HepG2 (cell line): ENCODE results near the gene NFKBIA. TPM values are rescaled to one million over a fixed set of nuclear protein-coding genes. Genes with fewer than 3 reads are reported as not detected.

ENCODE experiments used
- AGO1 ChIP-seq: fragments of 200-400 bp; formaldehyde crosslinking; IDR thresholded peaks from 2 replicates; pipeline ENCODE4 v1.6.1; 2017; ENCODE audit warnings: mild to moderate bottlenecking, low read depth, low read length, moderate library complexity; ENCODE audit not compliant: poor library complexity, severe bottlenecking
- CTCF ChIP-seq: sonication (generic); formaldehyde crosslinking; IDR thresholded peaks from 2 replicates; pipeline ENCODE4 v1.5.0; 2020; ENCODE audit warnings: mild to moderate bottlenecking, missing genetic modification reagents, moderate library complexity
- DMAP1 ChIP-seq: IDR thresholded peaks from 2 replicates; pipeline ENCODE4 v1.6.1; 2016
- E2F1 ChIP-seq: sonication (generic); formaldehyde crosslinking; IDR thresholded peaks from 2 replicates; pipeline ENCODE4 v1.5.0; 2020; ENCODE audit warnings: missing genetic modification reagents
- HDAC6 ChIP-seq: fragments of 200-600 bp; sonication (generic); IDR thresholded peaks from 2 replicates; pipeline ENCODE4 v1.7.0; 2017; ENCODE audit warnings: mild to moderate bottlenecking, antibody characterized with exemption, low read length, low read depth
- ISX ChIP-seq: sonication (generic); formaldehyde crosslinking; conservative IDR thresholded peaks from 2 replicates; pipeline ENCODE4 v1.5.0; 2020; ENCODE audit warnings: missing genetic modification reagents
- MEIS1 ChIP-seq: sonication (generic); formaldehyde crosslinking; IDR thresholded peaks from 2 replicates; pipeline ENCODE4 v1.9.0; 2021; ENCODE audit warnings: mild to moderate bottlenecking, missing genetic modification reagents, moderate library complexity, borderline replicate concordance
- NFE2L2 ChIP-seq: fragments of 150-350 bp; IDR thresholded peaks from 2 replicates; pipeline ENCODE4 v1.6.1; 2014; ENCODE audit warnings: low read length
- RNF2 ChIP-seq: fragments of 450-650 bp; conservative IDR thresholded peaks from 2 replicates; pipeline ENCODE4 v1.6.1; 2016; ENCODE audit warnings: low read depth
- RORA ChIP-seq: sonication (generic); formaldehyde crosslinking; IDR thresholded peaks from 2 replicates; pipeline ENCODE4 v1.5.0; 2020; ENCODE audit warnings: mild to moderate bottlenecking, missing genetic modification reagents, moderate library complexity
- SKIL ChIP-seq: sonication (generic); formaldehyde crosslinking; IDR thresholded peaks from 2 replicates; pipeline ENCODE4 v1.8.0; 2022; ENCODE audit warnings: missing genetic modification reagents, mild to moderate bottlenecking, moderate library complexity, borderline replicate concordance
- TRAFD1 ChIP-seq: sonication (generic); formaldehyde crosslinking; IDR thresholded peaks from 2 replicates; pipeline ENCODE4 v1.5.1; 2020; ENCODE audit warnings: missing genetic modification reagents, mild to moderate bottlenecking, borderline replicate concordance
- ZBTB42 ChIP-seq: sonication (generic); formaldehyde crosslinking; IDR thresholded peaks from 2 replicates; pipeline ENCODE4 v1.5.0; 2020; ENCODE audit warnings: mild to moderate bottlenecking, missing genetic modification reagents
- ZNF256 ChIP-seq: sonication (generic); formaldehyde crosslinking; conservative IDR thresholded peaks from 2 replicates; pipeline ENCODE4 v1.4.0; 2020; ENCODE audit warnings: missing genetic modification reagents
- ZNF350 ChIP-seq: sonication (generic); formaldehyde crosslinking; IDR thresholded peaks from 2 replicates; pipeline ENCODE4 v1.4.0; 2020; ENCODE audit warnings: mild to moderate bottlenecking, low read depth, missing genetic modification reagents, borderline replicate concordance
- ZNF780A ChIP-seq: sonication (generic); formaldehyde crosslinking; IDR thresholded peaks from 2 replicates; pipeline ENCODE4 v1.8.0; 2022; ENCODE audit warnings: mild to moderate bottlenecking, missing genetic modification reagents, moderate library complexity
- ZNF784 ChIP-seq: sonication (generic); formaldehyde crosslinking; IDR thresholded peaks from 2 replicates; pipeline ENCODE4 v1.5.1; 2020; ENCODE audit warnings: missing genetic modification reagents, mild to moderate bottlenecking, borderline replicate concordance
- ZNF841 ChIP-seq: sonication (generic); formaldehyde crosslinking; IDR thresholded peaks from 2 replicates; pipeline ENCODE4 v1.8.1; 2023; ENCODE audit warnings: missing genetic modification reagents, borderline replicate concordance
- ZSCAN30 ChIP-seq: sonication (generic); formaldehyde crosslinking; IDR thresholded peaks from 2 replicates; pipeline ENCODE4 v1.5.0; 2020; ENCODE audit warnings: mild to moderate bottlenecking, missing genetic modification reagents
- polyA plus RNA-seq, 8 experiments: library from polyadenylated mRNA; depleted of rRNA in 3 of 8; stranded (reverse) in 7 of 8; unstranded in 1 of 8; fragments of >200 nt; fragmentation: Illumina TruSeq in 4 of 8; extraction: Trizol in 4 of 8; gene quantifications; 2 replicates each; pipeline versions ENCODE4 v1.2.1 to v1.2.3, GENCODE V29; 2011 to 2016; ENCODE audit warnings: low read depth in 4 of 8, missing spikeins in 1 of 8, mixed read lengths in 1 of 8; ENCODE audit not compliant: insufficient read depth in 1 of 8
- total RNA-seq, 5 experiments: library from RNA; depleted of rRNA; stranded (reverse); fragments of >200 nt; fragmentation: Illumina TruSeq; extraction: Trizol; gene quantifications; 2 replicates each; pipeline ENCODE4 v1.2.3, GENCODE V29; 2016; ENCODE audit warnings: low read depth in 1 of 5
- TF ChIP-seq, protein P1 (sequence below): IDR thresholded peaks from 2 replicates; pipeline ENCODE4 v1.6.1; 2016; ENCODE audit warnings: control low read depth

The NFKBIA gene
- total and polyA plus RNA-seq, 2 of the 13 experiments (the other 11 are each of a cell fraction or from before 2014, with no cell fraction given): 197 to 319 TPM

- no peak for TF ChIP-seq ZNF780A
- no peak; the same call in 1 of the 2 replicates for TF ChIP-seq ZNF784 (CRISPR knock-in tag)
- TF ChIP-seq ISX (CRISPR knock-in tag): 0 out of 2 replicates have a peak, but pooled peaks have one; percentile 34
- TF ChIP-seq NFE2L2: no peak
- TF ChIP-seq AGO1: no peak
- no peak for TF ChIP-seq E2F1 (CRISPR knock-in tag)
- no peak for TF ChIP-seq ZBTB42 (CRISPR knock-in tag)
- no peak for TF ChIP-seq TRAFD1 (CRISPR knock-in tag)
- TF ChIP-seq MEIS1: peak; percentile 97
- no peak for TF ChIP-seq SKIL (CRISPR knock-in tag)
- TF ChIP-seq RORA: no peak
- no peak for TF ChIP-seq RNF2
- TF ChIP-seq DMAP1: peak; percentile 60; the same call in 1 of the 2 replicates
- TF ChIP-seq ZNF256 (CRISPR knock-in tag): no peak
- TF ChIP-seq ZSCAN30: peak; percentile 27; the same call in 1 of the 2 replicates
- TF ChIP-seq, protein P1, sequence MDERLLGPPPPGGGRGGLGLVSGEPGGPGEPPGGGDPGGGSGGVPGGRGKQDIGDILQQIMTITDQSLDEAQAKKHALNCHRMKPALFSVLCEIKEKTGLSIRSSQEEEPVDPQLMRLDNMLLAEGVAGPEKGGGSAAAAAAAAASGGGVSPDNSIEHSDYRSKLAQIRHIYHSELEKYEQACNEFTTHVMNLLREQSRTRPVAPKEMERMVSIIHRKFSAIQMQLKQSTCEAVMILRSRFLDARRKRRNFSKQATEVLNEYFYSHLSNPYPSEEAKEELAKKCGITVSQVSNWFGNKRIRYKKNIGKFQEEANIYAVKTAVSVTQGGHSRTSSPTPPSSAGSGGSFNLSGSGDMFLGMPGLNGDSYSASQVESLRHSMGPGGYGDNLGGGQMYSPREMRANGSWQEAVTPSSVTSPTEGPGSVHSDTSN: peak; percentile 23; the same call in 1 of the 2 replicates
- TF ChIP-seq ZNF350: peak; percentile 53; the same call in 1 of the 2 replicates
- TF ChIP-seq CTCF: peak; percentile 10; the same call in 1 of the 2 replicates
- no peak for TF ChIP-seq ZNF841 (CRISPR knock-in tag)
- no peak for TF ChIP-seq HDAC6
Measured at GRCh38 chr14:35385042-35385839, 19.3 kb downstream of the NFKBIA start (continued).
